Measurements from ENCODE around the gene ZFYVE1.

ZFYVE1 gene

DNA sequence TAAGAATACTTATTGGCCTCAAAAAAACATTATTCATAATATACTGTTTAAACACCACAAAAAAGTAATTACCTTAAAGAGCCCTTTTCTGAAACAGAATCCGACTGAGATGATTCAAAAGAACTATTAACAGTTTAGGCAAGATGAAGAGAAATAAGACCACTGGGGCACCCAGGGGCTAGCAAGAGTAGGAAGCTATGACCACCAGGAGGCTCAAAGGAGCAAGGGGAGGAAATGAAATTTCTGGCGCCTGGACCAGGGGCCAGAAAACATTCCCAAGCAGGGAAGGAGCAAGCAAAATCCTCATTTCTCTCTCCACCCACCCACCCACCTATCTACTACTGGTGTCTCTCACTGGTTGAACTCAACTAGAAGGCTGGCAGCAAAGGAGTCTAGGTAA, 106.9 kb downstream of the ZFYVE1 start:
- peak in 1 of 2 experiments; percentile 13 for DNase-seq (ENCODE audit: low read depth in 1 of 2, low spot score in 1 of 2)
- no peak for TF ChIP-seq JUND (IDR thresholded peaks at IDR 0.05; ENCODE audit: low read depth)
- in situ Hi-C loops (cut with HindIII; ENCODE audit: low pct_unique_long_range_greater_than_20kb, low sequenced_read_pairs): no loop called here

All from T47D (cell line).